ENCODE results near the gene CCER1.

DNA sequence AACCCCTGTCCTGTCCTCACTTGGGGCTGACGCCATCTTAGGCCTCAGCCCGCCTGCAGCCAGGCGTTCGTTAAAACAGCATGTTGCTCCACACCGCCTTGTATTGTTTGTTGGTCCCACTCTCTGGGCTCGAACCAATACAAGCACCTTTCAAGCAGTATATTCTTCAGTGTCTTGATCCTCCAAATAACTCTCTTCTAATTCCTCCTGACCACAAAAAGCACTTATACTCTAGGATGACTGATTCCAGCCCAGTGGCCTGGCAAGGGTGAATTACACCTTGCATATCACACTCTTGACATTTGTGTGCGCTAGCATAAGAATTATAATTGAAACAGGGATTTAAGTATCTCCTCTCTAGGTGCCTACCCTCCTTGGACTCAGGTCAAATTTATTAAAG lies 7.1 kb downstream of the CCER1 start:
- TF ChIP-seq POLR2A (IDR thresholded peaks at IDR 0.05) (no peak), POLR2AphosphoS5 (IDR thresholded peaks at IDR 0.05; ENCODE audit: insufficient read depth in 1 of 2, low read depth in 1 of 2) (no peak)
- TF ChIP-seq, protein P1, sequence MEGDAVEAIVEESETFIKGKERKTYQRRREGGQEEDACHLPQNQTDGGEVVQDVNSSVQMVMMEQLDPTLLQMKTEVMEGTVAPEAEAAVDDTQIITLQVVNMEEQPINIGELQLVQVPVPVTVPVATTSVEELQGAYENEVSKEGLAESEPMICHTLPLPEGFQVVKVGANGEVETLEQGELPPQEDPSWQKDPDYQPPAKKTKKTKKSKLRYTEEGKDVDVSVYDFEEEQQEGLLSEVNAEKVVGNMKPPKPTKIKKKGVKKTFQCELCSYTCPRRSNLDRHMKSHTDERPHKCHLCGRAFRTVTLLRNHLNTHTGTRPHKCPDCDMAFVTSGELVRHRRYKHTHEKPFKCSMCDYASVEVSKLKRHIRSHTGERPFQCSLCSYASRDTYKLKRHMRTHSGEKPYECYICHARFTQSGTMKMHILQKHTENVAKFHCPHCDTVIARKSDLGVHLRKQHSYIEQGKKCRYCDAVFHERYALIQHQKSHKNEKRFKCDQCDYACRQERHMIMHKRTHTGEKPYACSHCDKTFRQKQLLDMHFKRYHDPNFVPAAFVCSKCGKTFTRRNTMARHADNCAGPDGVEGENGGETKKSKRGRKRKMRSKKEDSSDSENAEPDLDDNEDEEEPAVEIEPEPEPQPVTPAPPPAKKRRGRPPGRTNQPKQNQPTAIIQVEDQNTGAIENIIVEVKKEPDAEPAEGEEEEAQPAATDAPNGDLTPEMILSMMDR (IDR thresholded peaks at IDR 0.05), result no peak

Data from vagina (tissue), 2 donors.